ENCODE data around the gene SYT1. TPM values are rescaled to one million over a fixed set of nuclear protein-coding genes. Genes with fewer than 3 reads are reported as not detected.

The SYT1 gene
- total and polyA plus RNA-seq, 4 donors: 0.53 to 0.84 (median 0.64) TPM

GRCh38 chr12:79138872-79139271 is 274.3 kb downstream of the SYT1 start (continued):
- TF ChIP-seq MAX (IDR thresholded peaks at IDR 0.05) (no peak), RAD21 (IDR thresholded peaks at IDR 0.05) (no peak)

DNA sequence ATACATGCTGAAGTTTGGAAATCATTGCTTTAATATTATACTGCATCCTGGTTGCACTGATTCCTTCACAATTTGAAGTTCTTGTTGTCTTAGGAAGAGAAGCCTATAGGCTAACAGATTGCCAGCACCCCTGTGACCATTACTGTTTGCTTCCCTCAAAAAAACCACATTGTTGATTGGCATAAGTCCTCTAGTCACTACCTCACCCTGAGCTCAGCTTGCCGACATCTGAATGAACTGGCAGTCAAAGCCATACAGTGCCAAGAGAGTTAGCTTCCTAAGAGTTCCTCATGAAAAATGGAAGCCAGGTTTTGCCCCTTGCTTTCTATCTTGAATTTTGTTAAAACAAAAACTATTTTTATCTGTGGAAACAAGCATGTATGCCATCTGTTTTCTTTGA is 276.1 kb downstream of the SYT1 start:
- no peaks in the 10 kb centered on the region for H3K4me1 ChIP-seq (ENCODE audit: control insufficient read depth in 4 of 4, insufficient read depth in 4 of 4, low read length in 3 of 4)
- H3K4me3 ChIP-seq (ENCODE audit: low read depth in 1 of 3, low read length in 3 of 3): no peak overlapping the region
- no peaks in the 10 kb centered on the region for H3K36me3 ChIP-seq (ENCODE audit: control insufficient read depth in 4 of 4, insufficient read depth in 3 of 4, low read depth in 1 of 4, low read length in 3 of 4)
- H3K27ac ChIP-seq (ENCODE audit: low read depth in 1 of 2, low read length in 2 of 2): no peak overlapping the region
- DNase-seq (ENCODE audit: low spot score): no peak
- no peaks in the 10 kb centered on the region for H3K27me3 ChIP-seq (ENCODE audit: control insufficient read depth in 4 of 4, insufficient read depth in 4 of 4, low read length in 3 of 4)
- no peak overlapping the region for H3K9ac ChIP-seq (ENCODE audit: low read depth in 1 of 2, low read length in 2 of 2)
- no peaks in the 10 kb centered on the region for H3K9me3 ChIP-seq (ENCODE audit: control insufficient read depth in 4 of 4, low read length in 3 of 4)
- TF ChIP-seq, protein P1, sequence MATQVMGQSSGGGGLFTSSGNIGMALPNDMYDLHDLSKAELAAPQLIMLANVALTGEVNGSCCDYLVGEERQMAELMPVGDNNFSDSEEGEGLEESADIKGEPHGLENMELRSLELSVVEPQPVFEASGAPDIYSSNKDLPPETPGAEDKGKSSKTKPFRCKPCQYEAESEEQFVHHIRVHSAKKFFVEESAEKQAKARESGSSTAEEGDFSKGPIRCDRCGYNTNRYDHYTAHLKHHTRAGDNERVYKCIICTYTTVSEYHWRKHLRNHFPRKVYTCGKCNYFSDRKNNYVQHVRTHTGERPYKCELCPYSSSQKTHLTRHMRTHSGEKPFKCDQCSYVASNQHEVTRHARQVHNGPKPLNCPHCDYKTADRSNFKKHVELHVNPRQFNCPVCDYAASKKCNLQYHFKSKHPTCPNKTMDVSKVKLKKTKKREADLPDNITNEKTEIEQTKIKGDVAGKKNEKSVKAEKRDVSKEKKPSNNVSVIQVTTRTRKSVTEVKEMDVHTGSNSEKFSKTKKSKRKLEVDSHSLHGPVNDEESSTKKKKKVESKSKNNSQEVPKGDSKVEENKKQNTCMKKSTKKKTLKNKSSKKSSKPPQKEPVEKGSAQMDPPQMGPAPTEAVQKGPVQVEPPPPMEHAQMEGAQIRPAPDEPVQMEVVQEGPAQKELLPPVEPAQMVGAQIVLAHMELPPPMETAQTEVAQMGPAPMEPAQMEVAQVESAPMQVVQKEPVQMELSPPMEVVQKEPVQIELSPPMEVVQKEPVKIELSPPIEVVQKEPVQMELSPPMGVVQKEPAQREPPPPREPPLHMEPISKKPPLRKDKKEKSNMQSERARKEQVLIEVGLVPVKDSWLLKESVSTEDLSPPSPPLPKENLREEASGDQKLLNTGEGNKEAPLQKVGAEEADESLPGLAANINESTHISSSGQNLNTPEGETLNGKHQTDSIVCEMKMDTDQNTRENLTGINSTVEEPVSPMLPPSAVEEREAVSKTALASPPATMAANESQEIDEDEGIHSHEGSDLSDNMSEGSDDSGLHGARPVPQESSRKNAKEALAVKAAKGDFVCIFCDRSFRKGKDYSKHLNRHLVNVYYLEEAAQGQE (IDR thresholded peaks at IDR 0.05): no peak
- no peak for TF ChIP-seq JUND (IDR thresholded peaks at IDR 0.05)
- no peak for TF ChIP-seq HNF4G (IDR thresholded peaks at IDR 0.05)
- no peak for TF ChIP-seq EGR1 (IDR thresholded peaks at IDR 0.05; ENCODE audit: low read depth in 2 of 2)
- TF ChIP-seq, protein P2, sequence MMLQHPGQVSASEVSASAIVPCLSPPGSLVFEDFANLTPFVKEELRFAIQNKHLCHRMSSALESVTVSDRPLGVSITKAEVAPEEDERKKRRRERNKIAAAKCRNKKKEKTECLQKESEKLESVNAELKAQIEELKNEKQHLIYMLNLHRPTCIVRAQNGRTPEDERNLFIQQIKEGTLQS (IDR thresholded peaks at IDR 0.05): no peak
- no peak for TF ChIP-seq FOXA2 (IDR thresholded peaks at IDR 0.05)
- TF ChIP-seq YY1 (IDR thresholded peaks at IDR 0.05): no peak
- no peak for TF ChIP-seq GABPA (IDR thresholded peaks at IDR 0.05 in 1 of 2, conservative IDR thresholded peaks at IDR 0.05 in 1 of 2)
- no peak for TF ChIP-seq TAF1 (conservative IDR thresholded peaks at IDR 0.05)
- no peak for TF ChIP-seq MAX (IDR thresholded peaks at IDR 0.05)
- TF ChIP-seq, protein P3, sequence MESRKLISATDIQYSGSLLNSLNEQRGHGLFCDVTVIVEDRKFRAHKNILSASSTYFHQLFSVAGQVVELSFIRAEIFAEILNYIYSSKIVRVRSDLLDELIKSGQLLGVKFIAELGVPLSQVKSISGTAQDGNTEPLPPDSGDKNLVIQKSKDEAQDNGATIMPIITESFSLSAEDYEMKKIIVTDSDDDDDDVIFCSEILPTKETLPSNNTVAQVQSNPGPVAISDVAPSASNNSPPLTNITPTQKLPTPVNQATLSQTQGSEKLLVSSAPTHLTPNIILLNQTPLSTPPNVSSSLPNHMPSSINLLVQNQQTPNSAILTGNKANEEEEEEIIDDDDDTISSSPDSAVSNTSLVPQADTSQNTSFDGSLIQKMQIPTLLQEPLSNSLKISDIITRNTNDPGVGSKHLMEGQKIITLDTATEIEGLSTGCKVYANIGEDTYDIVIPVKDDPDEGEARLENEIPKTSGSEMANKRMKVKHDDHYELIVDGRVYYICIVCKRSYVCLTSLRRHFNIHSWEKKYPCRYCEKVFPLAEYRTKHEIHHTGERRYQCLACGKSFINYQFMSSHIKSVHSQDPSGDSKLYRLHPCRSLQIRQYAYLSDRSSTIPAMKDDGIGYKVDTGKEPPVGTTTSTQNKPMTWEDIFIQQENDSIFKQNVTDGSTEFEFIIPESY (IDR thresholded peaks at IDR 0.05): no peak
- TF ChIP-seq NR2F2 (IDR thresholded peaks at IDR 0.05): no peak
- no peak for TF ChIP-seq HNF4A (conservative IDR thresholded peaks at IDR 0.05)
- WGBS: 63% methylated on average over 1 of the region's 1 CpG

- 61% methylated on average over 2 of the region's 2 CpGs for WGBS
- no peak overlapping the region for H3K9ac ChIP-seq (ENCODE audit: low read depth in 1 of 2, low read length in 2 of 2)
- DNase-seq (ENCODE audit: low spot score): no peak
- no peaks in the 10 kb centered on the region for H3K36me3 ChIP-seq (ENCODE audit: control insufficient read depth in 4 of 4, insufficient read depth in 3 of 4, low read depth in 1 of 4, low read length in 3 of 4)
- no peak overlapping the region for H3K27ac ChIP-seq (ENCODE audit: low read depth in 1 of 2, low read length in 2 of 2)
- no peaks in the 10 kb centered on the region for H3K4me1 ChIP-seq (ENCODE audit: control insufficient read depth in 4 of 4, insufficient read depth in 4 of 4, low read length in 3 of 4)
- H3K9me3 ChIP-seq (ENCODE audit: control insufficient read depth in 4 of 4, low read length in 3 of 4): no peaks in the 10 kb centered on the region
- TF ChIP-seq FOXA2 (IDR thresholded peaks at IDR 0.05) (no peak), FOXA1 (IDR thresholded peaks at IDR 0.05) (no peak), GABPA (IDR thresholded peaks at IDR 0.05 in 1 of 2, conservative IDR thresholded peaks at IDR 0.05 in 1 of 2) (no peak), HNF4A (conservative IDR thresholded peaks at IDR 0.05) (no peak), HNF4G (IDR thresholded peaks at IDR 0.05) (no peak), YY1 (IDR thresholded peaks at IDR 0.05) (no peak), CTCF (IDR thresholded peaks at IDR 0.05; ENCODE audit: low read depth, low read length, missing input control) (no peak), MAX (IDR thresholded peaks at IDR 0.05) (no peak), JUND (IDR thresholded peaks at IDR 0.05) (no peak), NR2F2 (IDR thresholded peaks at IDR 0.05) (no peak), RXRA (IDR thresholded peaks at IDR 0.05) (no peak)
- TF ChIP-seq, protein P2 (IDR thresholded peaks at IDR 0.05): no peak
- TF ChIP-seq, protein P3 (IDR thresholded peaks at IDR 0.05): no peak
- H3K27me3 ChIP-seq (ENCODE audit: control insufficient read depth in 4 of 4, insufficient read depth in 4 of 4, low read length in 3 of 4): no peaks in the 10 kb centered on the region
- H3K4me3 ChIP-seq (ENCODE audit: low read depth in 1 of 3, low read length in 3 of 3): no peak overlapping the region
These were observed 277.2 kb downstream of the SYT1 start for GRCh38 chr12:79141776-79142175.

Measured in liver (tissue), 9 donors.